GM18517 (cell line): ENCODE results near the gene SLIT3.

Source experiments
- ATAC-seq: cut with Tn5 transposase; IDR thresholded peaks from one replicate; pipeline ENCODE4 v1.9.1; 2021; ENCODE audit warnings: mild to moderate bottlenecking, moderate library complexity; ENCODE audit not compliant: unreplicated experiment

SLIT3 gene

GRCh38 chr5:168879331-168879730 lies 421.6 kb downstream of the SLIT3 start:
- peak; percentile 21 for ATAC-seq

- no peak for ATAC-seq
Observed at GRCh38 chr5:168878135-168878745, 422.7 kb downstream of the SLIT3 start.

- ATAC-seq, result no peak
Observed at GRCh38 chr5:168877132-168877892, 423.6 kb downstream of the SLIT3 start.

DNA sequence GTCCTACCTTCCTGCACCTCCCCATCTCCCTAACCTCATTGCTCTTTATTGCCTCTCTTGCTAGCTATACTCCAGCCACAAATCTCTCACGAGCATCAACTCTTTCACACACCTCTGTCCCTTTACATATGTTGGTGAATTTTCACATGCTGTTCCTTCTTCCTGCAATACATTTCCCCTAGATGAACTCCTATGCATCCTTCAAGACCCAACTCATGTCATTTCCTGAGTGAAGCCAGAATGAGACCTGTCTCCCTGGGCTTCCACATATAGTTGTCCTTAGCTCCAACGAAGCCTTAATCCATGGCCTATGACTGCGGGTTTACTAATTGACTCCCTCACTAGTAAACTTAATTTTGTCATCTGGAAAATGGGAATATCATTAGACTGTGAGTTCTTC lies 424.5 kb downstream of the SLIT3 start:
- no peak for ATAC-seq

GRCh38 chr5:168875832-168876231 lies 425.1 kb downstream of the SLIT3 start:
- ATAC-seq, result no peak

- ATAC-seq, result no peak
Observed at GRCh38 chr5:168874713-168875380, 426.1 kb downstream of the SLIT3 start.

DNA sequence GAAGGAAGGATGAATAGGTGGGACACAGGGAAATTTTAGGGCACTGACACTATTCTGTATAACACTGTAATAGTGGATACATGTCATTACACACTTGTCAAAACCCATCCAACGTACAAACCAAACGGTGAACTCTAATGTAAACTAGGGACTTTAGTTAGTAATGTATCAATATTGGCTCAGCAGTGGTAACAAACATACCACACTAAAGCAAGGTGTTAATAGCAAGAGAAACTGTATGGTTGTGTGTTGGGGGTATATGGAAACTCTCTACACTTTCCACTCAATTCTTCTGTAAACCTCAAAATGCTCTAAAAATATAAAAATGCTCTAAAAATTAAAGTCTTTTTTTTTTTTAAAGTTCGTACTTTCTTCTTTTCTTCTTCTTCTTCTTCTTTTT lies 428.7 kb downstream of the SLIT3 start:
- ATAC-seq, result no peak

GRCh38 chr5:168870910-168871309 lies 430.0 kb downstream of the SLIT3 start:
- ATAC-seq, result no peak

GRCh38 chr5:168869615-168870227 lies 431.2 kb downstream of the SLIT3 start:
- ATAC-seq, result no peak

DNA sequence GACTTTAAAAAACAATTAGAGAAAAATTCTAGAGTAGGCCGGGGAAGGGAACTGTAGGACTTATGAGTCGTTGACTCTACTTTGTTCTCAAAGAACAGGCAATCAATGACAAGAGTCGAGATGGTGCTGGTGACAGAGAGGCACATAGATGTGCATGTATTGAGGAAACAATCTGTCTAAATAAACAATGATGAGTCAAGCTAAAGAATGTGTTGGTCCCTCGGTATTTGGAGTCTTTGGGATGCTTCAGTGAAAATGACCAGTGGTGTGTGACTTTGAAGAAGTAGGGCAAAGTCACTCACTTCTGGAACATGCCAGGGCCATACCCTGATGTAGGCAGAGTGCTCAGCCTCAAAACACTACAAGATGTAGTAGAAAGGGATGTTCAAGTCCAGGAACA lies 433.7 kb downstream of the SLIT3 start:
- ATAC-seq, result no peak

DNA sequence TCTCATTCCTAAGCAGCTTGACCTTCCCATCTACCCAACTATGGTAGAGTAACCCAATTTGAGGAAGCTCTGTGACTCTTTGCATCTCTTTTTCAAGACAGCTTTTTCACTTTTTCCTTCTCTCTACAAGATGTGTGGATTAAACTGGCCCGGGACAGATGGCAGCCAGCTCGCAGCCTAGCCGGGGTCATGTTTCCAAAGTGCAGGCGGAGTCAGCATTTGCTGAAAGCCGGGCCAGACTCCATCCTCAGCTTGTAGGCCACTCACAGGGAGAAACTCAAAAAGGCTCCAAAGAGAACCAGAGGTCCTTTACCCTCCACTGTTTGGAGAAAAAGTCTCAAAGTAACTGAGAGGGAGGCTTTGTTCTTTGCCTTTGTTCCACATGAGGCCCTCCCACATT lies 435.0 kb downstream of the SLIT3 start:
- no peak for ATAC-seq

- no peak for ATAC-seq
Observed at GRCh38 chr5:168863021-168863420, 437.9 kb downstream of the SLIT3 start.

DNA sequence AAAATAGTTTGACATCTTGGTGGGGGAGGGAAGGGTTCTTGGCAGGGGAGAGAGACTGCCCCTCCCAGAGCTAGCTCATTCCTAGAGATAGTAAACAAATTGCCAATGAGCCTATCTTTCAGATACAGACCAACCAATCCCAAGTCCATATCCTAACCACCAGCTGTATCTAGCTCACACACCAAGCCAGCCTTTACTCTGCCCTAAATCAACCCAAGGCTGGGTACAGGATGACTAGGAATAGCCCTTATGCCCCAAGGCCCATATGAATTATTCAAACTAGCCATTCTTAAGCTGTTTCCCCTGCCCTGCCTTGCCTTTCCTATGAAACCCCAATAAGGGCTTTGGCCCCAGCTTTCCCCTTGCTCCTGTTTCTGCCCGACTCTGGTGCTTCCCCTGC lies 440.4 kb downstream of the SLIT3 start:
- no peak for ATAC-seq

GRCh38 chr5:168860081-168860480 lies 440.9 kb downstream of the SLIT3 start:
- no peak for ATAC-seq

GRCh38 chr5:168859471-168859870 lies 441.5 kb downstream of the SLIT3 start:
- no peak for ATAC-seq

- no peak for ATAC-seq
Observed at GRCh38 chr5:168858994-168859393, 441.9 kb downstream of the SLIT3 start.

GRCh38 chr5:168858371-168858770 lies 442.6 kb downstream of the SLIT3 start:
- ATAC-seq, result no peak

GRCh38 chr5:168853972-168854371 lies 447.0 kb downstream of the SLIT3 start:
- no peak for ATAC-seq

DNA sequence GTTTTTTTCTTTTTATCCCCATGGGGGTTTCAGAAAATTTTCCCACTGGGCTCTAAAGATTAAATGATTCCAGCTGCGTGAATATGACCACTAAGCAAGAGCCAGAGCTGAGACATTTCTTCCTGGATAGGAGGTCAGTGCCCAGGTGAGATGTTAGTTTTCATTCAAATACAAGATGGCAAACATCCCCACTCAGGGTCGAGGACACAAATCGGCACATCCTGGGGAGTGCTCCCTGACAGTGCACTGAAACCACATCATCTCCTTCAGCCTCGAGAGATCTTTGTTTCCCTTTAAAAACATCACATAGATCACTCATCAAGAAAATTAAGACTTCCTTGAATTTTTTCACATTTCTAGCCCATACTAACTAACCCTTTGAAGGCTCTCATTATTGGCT lies 448.6 kb downstream of the SLIT3 start:
- no peak for ATAC-seq

DNA sequence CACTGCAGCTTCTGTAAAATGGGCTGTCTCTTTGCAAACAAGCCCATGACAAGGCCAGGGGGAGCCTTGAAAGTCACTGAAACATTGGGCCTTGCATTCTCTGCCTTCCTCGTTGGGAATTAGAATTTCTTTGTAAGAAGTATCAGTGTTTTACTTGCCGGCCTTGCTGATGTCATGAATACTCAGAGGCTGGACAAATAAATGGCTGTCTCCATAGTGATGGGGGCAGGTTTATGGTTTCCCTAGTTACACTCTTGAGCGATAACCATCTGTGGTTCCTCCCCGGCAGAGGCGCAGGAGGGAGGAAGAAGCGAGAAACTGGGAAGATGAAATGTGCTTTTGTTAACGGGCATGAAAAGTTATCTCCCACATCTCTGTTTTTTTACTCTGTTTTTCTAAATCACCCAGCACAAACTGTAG lies 449.0 kb downstream of the SLIT3 start:
- ATAC-seq, result no peak

GRCh38 chr5:168850683-168851082 lies 450.3 kb downstream of the SLIT3 start:
- ATAC-seq, result no peak

DNA sequence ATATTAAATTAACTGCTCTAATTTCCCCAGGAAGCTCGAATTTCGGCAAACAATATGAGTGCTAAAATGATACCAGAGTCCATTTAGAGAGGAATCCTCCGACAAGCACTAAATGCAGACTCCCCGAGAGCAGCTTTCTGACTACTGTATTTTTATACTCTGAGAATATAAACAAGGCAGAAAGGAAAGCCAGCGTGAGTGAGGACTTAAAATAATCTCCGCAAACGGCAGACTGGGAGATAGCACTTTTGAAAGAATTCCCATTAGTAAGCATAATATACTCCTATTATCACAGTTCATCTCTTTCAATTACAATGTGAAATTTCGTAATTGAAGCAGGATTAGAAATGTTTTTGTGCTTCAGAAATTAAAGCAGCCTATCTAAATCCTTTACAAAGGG lies 452.4 kb downstream of the SLIT3 start:
- no peak for ATAC-seq
